WTC11 (cell line): ENCODE data around the gene RRP8. TPM values are rescaled to one million over a fixed set of nuclear protein-coding genes. Genes with fewer than 3 reads are reported as not detected.

Experiments
- ATAC-seq: fragments of 200-7000 bp; cut with Tn5 transposase; 2 replicates; pipeline ENCODE4 v1.10.0; 2021; ENCODE audit warnings: mild to moderate bottlenecking, moderate library complexity
- CTCF ChIA-PET: fragments of 300-600 bp; sonication (Branson Sonifier 250); formaldehyde crosslinking; loops from one replicate; lab custom pipeline; 2021; ENCODE audit warnings: antibody characterized with exemption; lab: Charles Lee
- POLR2A ChIA-PET: fragments of 350-600 bp; sonication (Branson Sonifier 250); formaldehyde crosslinking; loops from one replicate; lab custom pipeline; 2021; ENCODE audit warnings: antibody characterized with exemption; lab: Charles Lee
- DNase-seq: peaks from one replicate; pipeline ENCODE4 v3.0.0; 2021; ENCODE audit warnings: low spot score
- H3K27ac Mint-ChIP-seq: 2 replicates; pipeline ENCODE4 v1.8.0; 2021; ENCODE audit warnings: mixed read lengths
- H3K27me3 Mint-ChIP-seq: 2 replicates; pipeline ENCODE4 v1.8.0; 2021; ENCODE audit warnings: low read depth, mild to moderate bottlenecking, moderate library complexity, mixed read lengths
- H3K36me3 Mint-ChIP-seq: 2 replicates; pipeline ENCODE4 v1.8.0; 2021; ENCODE audit warnings: mixed read lengths
- H3K4me1 Mint-ChIP-seq: 2 replicates; pipeline ENCODE4 v1.8.0; 2022; ENCODE audit warnings: mixed read lengths
- H3K4me3 Mint-ChIP-seq: 2 replicates; pipeline ENCODE4 v1.8.0; 2021; ENCODE audit warnings: mild to moderate bottlenecking, moderate library complexity, mixed read lengths
- H3K9me3 Mint-ChIP-seq: 2 replicates; pipeline ENCODE4 v1.8.0; 2021; ENCODE audit warnings: mixed read lengths
- EMX1 ChIP-seq: fragments of 250-450 bp; sonication (Bioruptor Pico); IDR thresholded peaks from 2 replicates; pipeline ENCODE4 v1.8.0; 2021; ENCODE audit warnings: mild to moderate bottlenecking
- ESRRA ChIP-seq: sonication (generic); formaldehyde crosslinking; IDR thresholded peaks from 2 replicates; pipeline ENCODE4 v1.8.1; 2022; ENCODE audit warnings: mild to moderate bottlenecking, missing genetic modification reagents, borderline replicate concordance
- ETV6 ChIP-seq: sonication (generic); formaldehyde crosslinking; IDR thresholded peaks from 2 replicates; pipeline ENCODE4 v1.8.1; 2022; ENCODE audit warnings: mild to moderate bottlenecking, missing genetic modification reagents
- FOXK1 ChIP-seq: sonication (generic); formaldehyde crosslinking; IDR thresholded peaks from 2 replicates; pipeline ENCODE4 v1.8.0; 2022; ENCODE audit warnings: mild to moderate bottlenecking, moderate library complexity, missing genetic modification reagents
- FOXP1 ChIP-seq: sonication (generic); formaldehyde crosslinking; IDR thresholded peaks from 2 replicates; pipeline ENCODE4 v1.8.0; 2022; ENCODE audit warnings: missing genetic modification reagents, mild to moderate bottlenecking, moderate library complexity, borderline replicate concordance
- GTF2I ChIP-seq: fragments of 250-450 bp; sonication (Bioruptor Pico); conservative IDR thresholded peaks from 2 replicates; pipeline ENCODE4 v1.4.0; 2021; ENCODE audit warnings: mild to moderate bottlenecking
- IRF2 ChIP-seq: sonication (generic); formaldehyde crosslinking; IDR thresholded peaks from 2 replicates; pipeline ENCODE4 v1.8.0; 2022; ENCODE audit warnings: low read depth, missing genetic modification reagents, borderline replicate concordance
- NR1H2 ChIP-seq: sonication (generic); formaldehyde crosslinking; IDR thresholded peaks from 2 replicates; pipeline ENCODE4 v1.9.0; 2021; ENCODE audit warnings: mild to moderate bottlenecking, moderate library complexity, missing genetic modification reagents
- RORB ChIP-seq: fragments of 250-450 bp; sonication (Bioruptor Pico); IDR thresholded peaks from 2 replicates; pipeline ENCODE4 v1.9.0; 2021; ENCODE audit warnings: mild to moderate bottlenecking
- ZNF263 ChIP-seq: sonication (generic); formaldehyde crosslinking; IDR thresholded peaks from 2 replicates; pipeline ENCODE4 v1.8.1; 2022; ENCODE audit warnings: low read depth, mild to moderate bottlenecking, moderate library complexity, missing genetic modification reagents
- total RNA-seq: library from RNA; stranded (reverse); gene quantifications from 3 replicates; pipeline ENCODE4 v1.2.3, GENCODE V29; 2021
- TF ChIP-seq, protein P1 (sequence below): sonication (generic); formaldehyde crosslinking; conservative IDR thresholded peaks from 2 replicates; pipeline ENCODE4 v1.8.1; 2023; ENCODE audit warnings: mild to moderate bottlenecking, low read depth, missing genetic modification reagents, moderate library complexity
- TF ChIP-seq, protein P2 (sequence below): fragments of 200-600 bp; IDR thresholded peaks from 2 replicates; pipeline ENCODE4 v1.8.0; 2022; ENCODE audit warnings: antibody characterized with exemption
- TF ChIP-seq, protein P3 (sequence below): sonication (generic); formaldehyde crosslinking; IDR thresholded peaks from 2 replicates; pipeline ENCODE4 v1.8.1; 2022; ENCODE audit warnings: mild to moderate bottlenecking, moderate library complexity, missing genetic modification reagents
- TF ChIP-seq, protein P4 (sequence below): sonication (generic); formaldehyde crosslinking; IDR thresholded peaks from 2 replicates; pipeline ENCODE4 v1.8.1; 2022; ENCODE audit warnings: mild to moderate bottlenecking, missing genetic modification reagents, moderate library complexity, borderline replicate concordance
- TF ChIP-seq, protein P5 (sequence below): sonication (generic); formaldehyde crosslinking; IDR thresholded peaks from 2 replicates; pipeline ENCODE4 v1.8.1; 2023; ENCODE audit warnings: mild to moderate bottlenecking, missing genetic modification reagents
- TF ChIP-seq, protein P6 (sequence below): sonication (generic); formaldehyde crosslinking; IDR thresholded peaks from 2 replicates; pipeline ENCODE4 v1.8.0; 2022; ENCODE audit warnings: mild to moderate bottlenecking, missing genetic modification reagents
- TF ChIP-seq, protein P7 (sequence below): sonication (generic); formaldehyde crosslinking; IDR thresholded peaks from 2 replicates; pipeline ENCODE4 v1.8.0; 2022; ENCODE audit warnings: missing genetic modification reagents

Gene RRP8
- total RNA-seq, 1 experiment from 2014 or later = 15.0 TPM

DNA sequence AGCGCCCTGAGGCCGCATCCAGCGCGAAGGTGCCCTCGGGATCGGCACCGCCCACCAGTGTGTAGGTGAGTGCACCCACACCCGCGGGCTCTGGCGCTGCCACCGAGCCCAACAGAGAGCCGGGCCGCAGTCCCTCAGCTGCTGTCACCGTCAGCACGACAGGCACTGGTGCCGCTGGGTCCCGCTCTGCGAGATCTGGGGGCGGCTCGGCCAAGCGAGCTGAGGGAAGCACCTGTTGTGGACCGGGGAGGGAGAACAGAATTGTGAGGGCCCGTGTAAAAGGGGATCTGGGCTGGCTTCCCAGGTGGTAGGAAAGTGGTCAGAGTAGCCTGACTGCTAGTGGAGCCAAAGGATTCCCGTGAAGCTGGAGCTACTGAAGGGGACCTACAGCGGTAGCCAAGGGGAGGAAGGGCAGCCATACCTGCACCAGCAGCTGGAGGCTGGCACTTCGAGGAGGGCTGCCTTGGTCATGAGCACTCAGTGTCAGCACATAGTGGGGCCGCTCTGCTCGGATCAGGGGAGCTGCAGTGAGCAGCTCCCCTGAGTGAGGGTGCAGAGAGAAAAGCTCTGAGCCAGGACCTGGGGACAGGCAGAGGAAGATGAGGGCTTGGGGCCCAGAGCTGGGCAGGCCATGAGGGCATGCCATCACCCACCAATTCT is 27.3 kb upstream of the RRP8 start (continued):
- TF ChIP-seq, protein P1, sequence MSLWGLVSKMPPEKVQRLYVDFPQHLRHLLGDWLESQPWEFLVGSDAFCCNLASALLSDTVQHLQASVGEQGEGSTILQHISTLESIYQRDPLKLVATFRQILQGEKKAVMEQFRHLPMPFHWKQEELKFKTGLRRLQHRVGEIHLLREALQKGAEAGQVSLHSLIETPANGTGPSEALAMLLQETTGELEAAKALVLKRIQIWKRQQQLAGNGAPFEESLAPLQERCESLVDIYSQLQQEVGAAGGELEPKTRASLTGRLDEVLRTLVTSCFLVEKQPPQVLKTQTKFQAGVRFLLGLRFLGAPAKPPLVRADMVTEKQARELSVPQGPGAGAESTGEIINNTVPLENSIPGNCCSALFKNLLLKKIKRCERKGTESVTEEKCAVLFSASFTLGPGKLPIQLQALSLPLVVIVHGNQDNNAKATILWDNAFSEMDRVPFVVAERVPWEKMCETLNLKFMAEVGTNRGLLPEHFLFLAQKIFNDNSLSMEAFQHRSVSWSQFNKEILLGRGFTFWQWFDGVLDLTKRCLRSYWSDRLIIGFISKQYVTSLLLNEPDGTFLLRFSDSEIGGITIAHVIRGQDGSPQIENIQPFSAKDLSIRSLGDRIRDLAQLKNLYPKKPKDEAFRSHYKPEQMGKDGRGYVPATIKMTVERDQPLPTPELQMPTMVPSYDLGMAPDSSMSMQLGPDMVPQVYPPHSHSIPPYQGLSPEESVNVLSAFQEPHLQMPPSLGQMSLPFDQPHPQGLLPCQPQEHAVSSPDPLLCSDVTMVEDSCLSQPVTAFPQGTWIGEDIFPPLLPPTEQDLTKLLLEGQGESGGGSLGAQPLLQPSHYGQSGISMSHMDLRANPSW (CRISPR knock-in tag) = no peak
- no peak for TF ChIP-seq IRF2 (CRISPR knock-in tag)

DNA sequence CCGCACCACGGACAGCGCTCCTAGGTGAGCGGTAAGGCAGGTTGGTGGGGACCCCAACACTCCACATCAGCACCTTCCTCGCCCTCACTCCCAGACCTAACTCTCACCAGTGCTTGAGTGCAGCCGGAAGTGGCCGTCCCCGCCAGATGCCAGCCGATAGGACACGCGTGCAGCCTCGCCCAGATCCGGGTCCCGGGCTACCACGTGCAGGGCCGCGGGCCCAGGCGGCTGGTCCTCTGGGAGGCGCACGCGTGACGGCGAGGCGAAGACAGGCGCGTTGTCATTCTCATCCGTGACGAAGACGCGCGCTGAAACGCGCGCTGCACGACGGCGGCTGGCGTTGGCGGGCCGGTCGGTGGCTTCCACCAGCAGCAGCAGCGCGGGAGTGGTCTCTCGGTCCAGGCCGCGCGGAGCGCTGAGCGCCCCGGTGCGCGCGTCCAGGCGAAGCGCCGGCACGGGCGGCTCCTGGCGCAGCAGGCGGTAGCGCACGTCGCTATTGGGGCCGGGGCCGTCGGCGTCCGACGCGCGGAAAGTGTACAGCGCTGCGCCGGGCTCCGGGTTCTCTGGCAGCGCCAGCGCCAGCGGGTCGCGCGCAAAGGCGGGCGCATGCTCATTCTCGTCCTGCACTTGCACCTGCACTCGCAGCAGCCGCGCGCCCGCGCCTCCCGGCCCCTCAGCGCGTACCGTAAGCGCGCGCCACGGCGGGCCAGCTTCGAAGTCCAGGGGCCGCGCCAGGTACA is 26.6 kb upstream of the RRP8 start:
- Mint-ChIP-seq H3K4me3 (peak overlapping the region; percentile 66), H3K27ac (no peak overlapping the region), H3K4me1 (peaks cover 8% of the 10 kb centered on the region; the same call in 1 of the 2 replicates), H3K27me3 (peaks cover 41% of the 10 kb centered on the region), H3K9me3 (no peaks in the 10 kb centered on the region), H3K36me3 (no peaks in the 10 kb centered on the region)
- ATAC-seq (peak; percentile 77), DNase-seq (peak; percentile 80)
- CTCF ChIA-PET = interaction anchor here (0.9 to 2.5 kb wide), 7 partner anchors 8 to 154 kb away, joined by 3 to 10 read pairs (median 4); partner anchors contain the start of genes MRPL17 and TPP1
- POLR2A ChIA-PET = interaction anchor here (1.2 kb wide), 2 partner anchors 11 kb away, joined by 3 to 4 read pairs; partner anchors contain the start of gene TPP1
- TF ChIP-seq EMX1 (no peak), ZNF263 (CRISPR knock-in tag) (no peak; the same call in 1 of the 2 replicates), FOXP1 (CRISPR knock-in tag) (peak; percentile 98), RORB (CRISPR knock-in tag) (no peak), GTF2I (CRISPR knock-in tag) (no peak), FOXK1 (CRISPR knock-in tag) (peak; percentile 78; the same call in 1 of the 2 replicates), ETV6 (CRISPR knock-in tag) (peak; percentile 10; the same call in 1 of the 2 replicates), ESRRA (CRISPR knock-in tag) (peak; percentile 97; the same call in 1 of the 2 replicates), NR1H2 (CRISPR knock-in tag) (peak; percentile 86)
- TF ChIP-seq, protein P1 (CRISPR knock-in tag) = no peak
- TF ChIP-seq, protein P2, sequence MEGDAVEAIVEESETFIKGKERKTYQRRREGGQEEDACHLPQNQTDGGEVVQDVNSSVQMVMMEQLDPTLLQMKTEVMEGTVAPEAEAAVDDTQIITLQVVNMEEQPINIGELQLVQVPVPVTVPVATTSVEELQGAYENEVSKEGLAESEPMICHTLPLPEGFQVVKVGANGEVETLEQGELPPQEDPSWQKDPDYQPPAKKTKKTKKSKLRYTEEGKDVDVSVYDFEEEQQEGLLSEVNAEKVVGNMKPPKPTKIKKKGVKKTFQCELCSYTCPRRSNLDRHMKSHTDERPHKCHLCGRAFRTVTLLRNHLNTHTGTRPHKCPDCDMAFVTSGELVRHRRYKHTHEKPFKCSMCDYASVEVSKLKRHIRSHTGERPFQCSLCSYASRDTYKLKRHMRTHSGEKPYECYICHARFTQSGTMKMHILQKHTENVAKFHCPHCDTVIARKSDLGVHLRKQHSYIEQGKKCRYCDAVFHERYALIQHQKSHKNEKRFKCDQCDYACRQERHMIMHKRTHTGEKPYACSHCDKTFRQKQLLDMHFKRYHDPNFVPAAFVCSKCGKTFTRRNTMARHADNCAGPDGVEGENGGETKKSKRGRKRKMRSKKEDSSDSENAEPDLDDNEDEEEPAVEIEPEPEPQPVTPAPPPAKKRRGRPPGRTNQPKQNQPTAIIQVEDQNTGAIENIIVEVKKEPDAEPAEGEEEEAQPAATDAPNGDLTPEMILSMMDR = no peak
- TF ChIP-seq, protein P3, sequence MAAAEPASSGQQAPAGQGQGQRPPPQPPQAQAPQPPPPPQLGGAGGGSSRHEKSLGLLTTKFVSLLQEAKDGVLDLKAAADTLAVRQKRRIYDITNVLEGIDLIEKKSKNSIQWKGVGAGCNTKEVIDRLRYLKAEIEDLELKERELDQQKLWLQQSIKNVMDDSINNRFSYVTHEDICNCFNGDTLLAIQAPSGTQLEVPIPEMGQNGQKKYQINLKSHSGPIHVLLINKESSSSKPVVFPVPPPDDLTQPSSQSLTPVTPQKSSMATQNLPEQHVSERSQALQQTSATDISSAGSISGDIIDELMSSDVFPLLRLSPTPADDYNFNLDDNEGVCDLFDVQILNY = peak; percentile 74
- TF ChIP-seq, protein P4, sequence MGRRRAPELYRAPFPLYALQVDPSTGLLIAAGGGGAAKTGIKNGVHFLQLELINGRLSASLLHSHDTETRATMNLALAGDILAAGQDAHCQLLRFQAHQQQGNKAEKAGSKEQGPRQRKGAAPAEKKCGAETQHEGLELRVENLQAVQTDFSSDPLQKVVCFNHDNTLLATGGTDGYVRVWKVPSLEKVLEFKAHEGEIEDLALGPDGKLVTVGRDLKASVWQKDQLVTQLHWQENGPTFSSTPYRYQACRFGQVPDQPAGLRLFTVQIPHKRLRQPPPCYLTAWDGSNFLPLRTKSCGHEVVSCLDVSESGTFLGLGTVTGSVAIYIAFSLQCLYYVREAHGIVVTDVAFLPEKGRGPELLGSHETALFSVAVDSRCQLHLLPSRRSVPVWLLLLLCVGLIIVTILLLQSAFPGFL (CRISPR knock-in tag) = peak; percentile 70; the same call in 1 of the 2 replicates
- TF ChIP-seq, protein P5, sequence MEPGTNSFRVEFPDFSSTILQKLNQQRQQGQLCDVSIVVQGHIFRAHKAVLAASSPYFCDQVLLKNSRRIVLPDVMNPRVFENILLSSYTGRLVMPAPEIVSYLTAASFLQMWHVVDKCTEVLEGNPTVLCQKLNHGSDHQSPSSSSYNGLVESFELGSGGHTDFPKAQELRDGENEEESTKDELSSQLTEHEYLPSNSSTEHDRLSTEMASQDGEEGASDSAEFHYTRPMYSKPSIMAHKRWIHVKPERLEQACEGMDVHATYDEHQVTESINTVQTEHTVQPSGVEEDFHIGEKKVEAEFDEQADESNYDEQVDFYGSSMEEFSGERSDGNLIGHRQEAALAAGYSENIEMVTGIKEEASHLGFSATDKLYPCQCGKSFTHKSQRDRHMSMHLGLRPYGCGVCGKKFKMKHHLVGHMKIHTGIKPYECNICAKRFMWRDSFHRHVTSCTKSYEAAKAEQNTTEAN (CRISPR knock-in tag) = 0 out of 2 replicates have a peak, but pooled peaks have one; percentile 60
- TF ChIP-seq, protein P6, sequence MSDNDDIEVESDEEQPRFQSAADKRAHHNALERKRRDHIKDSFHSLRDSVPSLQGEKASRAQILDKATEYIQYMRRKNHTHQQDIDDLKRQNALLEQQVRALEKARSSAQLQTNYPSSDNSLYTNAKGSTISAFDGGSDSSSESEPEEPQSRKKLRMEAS (CRISPR knock-in tag) = peak; percentile 98
- TF ChIP-seq, protein P7, sequence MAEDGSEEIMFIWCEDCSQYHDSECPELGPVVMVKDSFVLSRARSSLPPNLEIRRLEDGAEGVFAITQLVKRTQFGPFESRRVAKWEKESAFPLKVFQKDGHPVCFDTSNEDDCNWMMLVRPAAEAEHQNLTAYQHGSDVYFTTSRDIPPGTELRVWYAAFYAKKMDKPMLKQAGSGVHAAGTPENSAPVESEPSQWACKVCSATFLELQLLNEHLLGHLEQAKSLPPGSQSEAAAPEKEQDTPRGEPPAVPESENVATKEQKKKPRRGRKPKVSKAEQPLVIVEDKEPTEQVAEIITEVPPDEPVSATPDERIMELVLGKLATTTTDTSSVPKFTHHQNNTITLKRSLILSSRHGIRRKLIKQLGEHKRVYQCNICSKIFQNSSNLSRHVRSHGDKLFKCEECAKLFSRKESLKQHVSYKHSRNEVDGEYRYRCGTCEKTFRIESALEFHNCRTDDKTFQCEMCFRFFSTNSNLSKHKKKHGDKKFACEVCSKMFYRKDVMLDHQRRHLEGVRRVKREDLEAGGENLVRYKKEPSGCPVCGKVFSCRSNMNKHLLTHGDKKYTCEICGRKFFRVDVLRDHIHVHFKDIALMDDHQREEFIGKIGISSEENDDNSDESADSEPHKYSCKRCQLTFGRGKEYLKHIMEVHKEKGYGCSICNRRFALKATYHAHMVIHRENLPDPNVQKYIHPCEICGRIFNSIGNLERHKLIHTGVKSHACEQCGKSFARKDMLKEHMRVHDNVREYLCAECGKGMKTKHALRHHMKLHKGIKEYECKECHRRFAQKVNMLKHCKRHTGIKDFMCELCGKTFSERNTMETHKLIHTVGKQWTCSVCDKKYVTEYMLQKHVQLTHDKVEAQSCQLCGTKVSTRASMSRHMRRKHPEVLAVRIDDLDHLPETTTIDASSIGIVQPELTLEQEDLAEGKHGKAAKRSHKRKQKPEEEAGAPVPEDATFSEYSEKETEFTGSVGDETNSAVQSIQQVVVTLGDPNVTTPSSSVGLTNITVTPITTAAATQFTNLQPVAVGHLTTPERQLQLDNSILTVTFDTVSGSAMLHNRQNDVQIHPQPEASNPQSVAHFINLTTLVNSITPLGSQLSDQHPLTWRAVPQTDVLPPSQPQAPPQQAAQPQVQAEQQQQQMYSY = 0 out of 2 replicates have a peak, but pooled peaks have one; percentile 59
